ENCODE results near the gene KRT74. TPM values are rescaled to one million over a fixed set of nuclear protein-coding genes. Genes with fewer than 3 reads are reported as not detected.

The KRT74 gene
- total RNA-seq, 1 experiment from 2014 or later = not detected

DNA sequence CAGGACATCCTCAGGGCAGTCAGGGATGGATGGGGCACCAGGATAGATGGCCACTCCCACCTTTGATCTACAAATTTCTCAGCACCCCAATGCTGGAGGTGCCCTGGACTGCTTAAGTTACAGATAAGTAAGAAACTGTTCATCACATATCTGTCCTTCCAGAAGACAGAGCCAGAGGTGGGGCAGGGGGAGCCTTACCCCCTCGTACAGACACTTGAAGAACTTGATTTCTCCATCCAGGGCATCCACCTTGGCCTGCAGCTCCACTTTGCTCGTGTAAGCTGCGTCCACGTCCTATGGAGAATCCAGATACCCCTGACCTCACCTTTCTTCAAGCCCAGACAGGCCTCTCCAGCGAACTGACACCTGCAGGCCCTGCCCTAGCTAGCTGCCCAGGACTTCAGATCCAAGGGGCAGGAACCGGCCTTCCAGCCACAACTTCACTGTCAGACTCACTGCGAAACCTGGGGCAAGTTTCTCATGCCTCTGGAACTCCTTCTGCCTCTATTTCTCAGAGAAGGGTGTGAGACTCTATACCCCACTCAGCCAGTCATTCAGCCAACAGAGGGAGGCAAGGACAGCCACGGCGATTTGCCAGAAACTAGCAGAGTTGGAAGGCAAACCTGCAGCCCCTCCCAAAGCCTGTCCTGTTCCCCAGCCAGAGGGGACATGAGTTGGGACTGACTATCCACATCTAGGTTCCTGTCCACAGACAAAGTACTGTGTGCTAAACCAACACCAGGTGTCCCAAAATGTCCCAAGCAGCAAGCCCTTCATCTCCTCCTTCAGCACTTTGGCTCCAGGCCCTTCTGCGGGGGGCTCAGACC, 41.0 kb upstream of the KRT74 start:
- DNase-seq = no peak
- Mint-ChIP-seq H3K36me3 (ENCODE audit: insufficient read depth, unreplicated experiment) (no peaks in the 10 kb centered on the region), H3K9me3 (ENCODE audit: low read depth, unreplicated experiment) (no peaks in the 10 kb centered on the region), H3K4me1 (ENCODE audit: low read depth, unreplicated experiment) (no peaks in the 10 kb centered on the region), H3K4me3 (ENCODE audit: low read depth, unreplicated experiment) (no peak overlapping the region), H3K27ac (ENCODE audit: unreplicated experiment) (no peak overlapping the region), H3K27me3 (ENCODE audit: unreplicated experiment) (peaks cover 100% of the 10 kb centered on the region)
- CTCF ChIA-PET = no interaction called here
- no TSS peak for BruUV-seq (replicated peaks)
- intact Hi-C loops (cut with micrococcal nuclease; ENCODE audit: unreplicated experiment) = no loop called here
- TF ChIP-seq CTCF (IDR thresholded peaks at IDR 0.05; ENCODE audit: unreplicated experiment) = no peak

DNA sequence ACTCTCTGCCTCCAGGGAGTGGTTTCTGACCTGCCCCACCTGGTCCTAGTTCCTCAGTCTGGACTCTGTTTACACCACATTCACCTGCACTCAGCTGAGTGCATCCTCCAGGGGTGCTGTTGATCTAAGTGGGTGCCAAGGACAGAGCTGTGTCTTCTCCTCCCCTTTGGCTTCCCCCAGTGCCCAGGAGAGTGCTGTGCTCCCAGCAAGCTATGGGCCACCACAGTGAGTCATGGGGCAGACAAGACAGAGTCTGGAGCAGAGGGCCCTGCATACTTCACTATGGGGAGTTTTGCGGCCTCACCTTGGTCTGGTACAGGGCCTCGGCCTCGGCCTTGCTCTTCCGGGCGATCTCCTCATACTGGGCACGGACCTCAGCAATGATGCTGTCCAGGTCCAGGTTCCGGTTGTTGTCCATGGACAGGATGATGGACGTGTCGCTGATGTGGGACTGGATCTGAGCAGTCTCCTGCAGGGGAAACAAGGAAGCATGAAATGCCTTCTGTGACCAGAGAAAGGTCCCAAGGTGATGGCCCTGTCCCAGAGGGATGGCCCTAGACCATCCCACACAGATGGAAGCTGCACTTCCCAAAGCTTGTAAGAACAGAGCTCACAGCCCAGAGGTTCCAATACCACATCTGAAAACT, 39.9 kb upstream of the KRT74 start:
- Mint-ChIP-seq H3K9me3 (ENCODE audit: low read depth, unreplicated experiment) (no peaks in the 10 kb centered on the region), H3K36me3 (ENCODE audit: insufficient read depth, unreplicated experiment) (no peaks in the 10 kb centered on the region), H3K4me1 (ENCODE audit: low read depth, unreplicated experiment) (no peaks in the 10 kb centered on the region), H3K27ac (ENCODE audit: unreplicated experiment) (no peak overlapping the region), H3K4me3 (ENCODE audit: low read depth, unreplicated experiment) (no peak overlapping the region), H3K27me3 (ENCODE audit: unreplicated experiment) (peaks cover 100% of the 10 kb centered on the region)
- no peak for TF ChIP-seq CTCF (IDR thresholded peaks at IDR 0.05; ENCODE audit: unreplicated experiment)
- BruUV-seq (replicated peaks) = no TSS peak
- no peak for DNase-seq
- intact Hi-C loops (cut with micrococcal nuclease; ENCODE audit: unreplicated experiment) = no loop called here
- CTCF ChIA-PET = no interaction called here

GRCh38 chr12:52612431-52613383, 39.1 kb upstream of the KRT74 start:
- CTCF ChIA-PET = no interaction called here
- DNase-seq = no peak

More at GRCh38 chr12:52612431-52613383, 39.1 kb upstream of the KRT74 start:
- Mint-ChIP-seq H3K4me3 (ENCODE audit: low read depth, unreplicated experiment) (no peak overlapping the region), H3K27me3 (ENCODE audit: unreplicated experiment) (peaks cover 100% of the 10 kb centered on the region), H3K36me3 (ENCODE audit: insufficient read depth, unreplicated experiment) (no peaks in the 10 kb centered on the region), H3K4me1 (ENCODE audit: low read depth, unreplicated experiment) (no peaks in the 10 kb centered on the region), H3K27ac (ENCODE audit: unreplicated experiment) (no peak overlapping the region), H3K9me3 (ENCODE audit: low read depth, unreplicated experiment) (no peaks in the 10 kb centered on the region)
- intact Hi-C loops (cut with micrococcal nuclease; ENCODE audit: unreplicated experiment) = no loop called here
- no peak for TF ChIP-seq CTCF (IDR thresholded peaks at IDR 0.05; ENCODE audit: unreplicated experiment)
- no TSS peak for BruUV-seq (replicated peaks)

Measured in Calu3 (cell line).